Upper lobe of right lung (tissue), 1 donor: ENCODE measurements around the gene RBP2. TPM values are rescaled to one million over a fixed set of nuclear protein-coding genes. Genes with fewer than 3 reads are reported as not detected.

Experiments
- ATAC-seq: fragments of 200-7000 bp; cut with Tn5 transposase; one replicate; pipeline ENCODE4 v1.9.1; 2020; ENCODE audit warnings: mild to moderate bottlenecking, moderate library complexity
- DNase-seq: peaks from one replicate; pipeline ENCODE4 v3.0.0-alpha.2; 2020
- H3K27ac ChIP-seq: fragments of 200-600 bp; one replicate; pipeline ENCODE4 v1.8.0; 2022
- H3K27me3 ChIP-seq: fragments of 200-600 bp; one replicate; pipeline ENCODE4 v1.8.0; 2022; ENCODE audit warnings: mild to moderate bottlenecking
- H3K36me3 ChIP-seq: fragments of 200-600 bp; one replicate; pipeline ENCODE4 v1.8.0; 2022
- H3K4me1 ChIP-seq: fragments of 200-600 bp; one replicate; pipeline ENCODE4 v1.8.0; 2022
- H3K4me3 ChIP-seq: fragments of 200-600 bp; one replicate; pipeline ENCODE4 v1.8.0; 2022; ENCODE audit warnings: mild to moderate bottlenecking
- H3K9me3 ChIP-seq: fragments of 200-600 bp; one replicate; pipeline ENCODE4 v1.8.0; 2022
- CTCF ChIP-seq: fragments of 200-600 bp; IDR thresholded peaks from one replicate; pipeline ENCODE4 v1.8.0; 2022; ENCODE audit warnings: antibody characterized with exemption
- intact Hi-C: fragments of 100-400 bp; cut with DNase I; formaldehyde crosslinking; loops from one replicate; pipeline ENCODE4 v1.11.0; 2022
- total RNA-seq: library from RNA; stranded (reverse); fragmentation: NEBNext Ultra II Directional; extraction: Animal tissue kit (Norgen Biotek cat#: 25700); gene quantifications from one replicate; pipeline ENCODE4 v1.2.1, GENCODE V29; 2021
- donor health status: DM: no; HTN: yes; CAD: no; lungs with severe emphysema.

RBP2 gene
- total RNA-seq, 1 donor from 2014 or later = 2.1 TPM

GRCh38 chr3:139443186-139443585, 33.1 kb downstream of the RBP2 start:
- H3K4me1 ChIP-seq = no peaks in the 10 kb centered on the region
- no peak for ATAC-seq
- no peaks in the 10 kb centered on the region for H3K9me3 ChIP-seq
- no peak for TF ChIP-seq CTCF
- intact Hi-C loops = no loop called here
- no peaks in the 10 kb centered on the region for H3K36me3 ChIP-seq
- no peak for DNase-seq
- H3K27ac ChIP-seq = no peak overlapping the region
- no peaks in the 10 kb centered on the region for H3K27me3 ChIP-seq
- no peak overlapping the region for H3K4me3 ChIP-seq

- intact Hi-C loops = no loop called here
- no peak for DNase-seq
- Histone ChIP-seq H3K9me3 (no peaks in the 10 kb centered on the region), H3K36me3 (no peaks in the 10 kb centered on the region), H3K4me1 (no peaks in the 10 kb centered on the region), H3K27me3 (no peaks in the 10 kb centered on the region), H3K27ac (no peak overlapping the region), H3K4me3 (no peak overlapping the region)
- TF ChIP-seq CTCF = no peak
- ATAC-seq = no peak
Observed at GRCh38 chr3:139441656-139442055, 34.7 kb downstream of the RBP2 start.

- intact Hi-C loops = no loop called here
Observed at GRCh38 chr3:139440639-139441556, 35.4 kb downstream of the RBP2 start.

GRCh38 chr3:139439278-139439677, 37.0 kb downstream of the RBP2 start:
- DNase-seq (no peak), ATAC-seq (peak; percentile 57)
- intact Hi-C loops = no loop called here

More at GRCh38 chr3:139440639-139441556, 35.4 kb downstream of the RBP2 start:
- DNase-seq (no peak), ATAC-seq (no peak)
- no peaks in the 10 kb centered on the region for H3K9me3 ChIP-seq
- no peaks in the 10 kb centered on the region for H3K27me3 ChIP-seq
- no peak overlapping the region for H3K27ac ChIP-seq
- H3K4me1 ChIP-seq = no peaks in the 10 kb centered on the region
- H3K4me3 ChIP-seq = no peak overlapping the region
- TF ChIP-seq CTCF = no peak
- H3K36me3 ChIP-seq = no peaks in the 10 kb centered on the region

GRCh38 chr3:139434764-139435307, 41.5 kb downstream of the RBP2 start:
- H3K4me3 ChIP-seq = no peak overlapping the region
- H3K9me3 ChIP-seq = no peaks in the 10 kb centered on the region
- peak overlapping the region; percentile 33 for H3K27ac ChIP-seq
- H3K36me3 ChIP-seq = no peaks in the 10 kb centered on the region
- intact Hi-C loops = no loop called here
- no peak for DNase-seq
- ATAC-seq = peak; percentile 72
- TF ChIP-seq CTCF = no peak
- H3K27me3 ChIP-seq = no peaks in the 10 kb centered on the region
- peaks cover 5% of the 10 kb centered on the region for H3K4me1 ChIP-seq

More at GRCh38 chr3:139439278-139439677, 37.0 kb downstream of the RBP2 start:
- Histone ChIP-seq H3K9me3 (no peaks in the 10 kb centered on the region), H3K36me3 (no peaks in the 10 kb centered on the region), H3K4me3 (no peak overlapping the region), H3K27ac (no peak overlapping the region), H3K4me1 (peaks cover 5% of the 10 kb centered on the region), H3K27me3 (no peaks in the 10 kb centered on the region)
- TF ChIP-seq CTCF = no peak
